DOHH2 (cell line): ENCODE measurements around the gene NFIB.

ENCODE experiments used
- H3F3A ChIP-seq: fragments of 200-600 bp; sonication (generic), shearing (Covaris generic); 2 replicates; pipeline ENCODE4 v1.6.0; 2016; ENCODE audit warnings: antibody characterized with exemption, mild to moderate bottlenecking; ENCODE audit not compliant: control insufficient read depth, insufficient read depth
- H3K27ac ChIP-seq: fragments of 200-600 bp; sonication (generic); 2 replicates; pipeline ENCODE4 v1.5.1; 2014; ENCODE audit warnings: low read depth, mild to moderate bottlenecking, low read length, moderate library complexity
- H3K27me3 ChIP-seq: fragments of 200-600 bp; sonication (generic); 2 replicates; pipeline ENCODE4 v1.6.1; 2014; ENCODE audit warnings: mild to moderate bottlenecking, low read length, mixed read lengths; ENCODE audit not compliant: control insufficient read depth
- H3K36me3 ChIP-seq: fragments of 200-600 bp; sonication (generic); 2 replicates; pipeline ENCODE4 v1.6.1; 2014; ENCODE audit warnings: mild to moderate bottlenecking, low read length, moderate library complexity, mixed read lengths; ENCODE audit not compliant: control insufficient read depth
- H3K4me1 ChIP-seq: fragments of 200-600 bp; sonication (generic); 2 replicates; pipeline ENCODE4 v1.6.1; 2014; ENCODE audit warnings: mild to moderate bottlenecking, low read length, mixed read lengths; ENCODE audit not compliant: control insufficient read depth
- H3K4me2 ChIP-seq: fragments of 200-600 bp; sonication (generic); 2 replicates; pipeline ENCODE4 v1.6.0; 2014; ENCODE audit warnings: mild to moderate bottlenecking, low read length, moderate library complexity
- H3K4me3 ChIP-seq: fragments of 200-600 bp; sonication (generic); 2 replicates; pipeline ENCODE4 v1.5.1; 2014; ENCODE audit warnings: mild to moderate bottlenecking, low read length, mixed read lengths
- H3K79me2 ChIP-seq: fragments of 200-600 bp; sonication (generic); 2 replicates; pipeline ENCODE4 v1.6.1; 2014; ENCODE audit warnings: mild to moderate bottlenecking, low read length, mixed read lengths; ENCODE audit not compliant: control insufficient read depth
- H3K9me2 ChIP-seq: fragments of 200-600 bp; sonication (generic); replicated peaks from 2 replicates; pipeline ENCODE4 v1.6.1; 2014; ENCODE audit warnings: mild to moderate bottlenecking, low read length, mixed read lengths; ENCODE audit not compliant: control insufficient read depth
- H3K9me3 ChIP-seq: fragments of 200-600 bp; sonication (generic); 2 replicates; pipeline ENCODE4 v1.6.1; 2014; ENCODE audit warnings: antibody characterized with exemption, low read length, mixed read lengths; ENCODE audit not compliant: control insufficient read depth, insufficient read depth
- H4K20me1 ChIP-seq: fragments of 200-600 bp; sonication (generic); 2 replicates; pipeline ENCODE4 v1.6.0; 2014; ENCODE audit warnings: low read depth, mild to moderate bottlenecking, antibody characterized with exemption, low read length, moderate library complexity; ENCODE audit not compliant: control insufficient read depth, insufficient read depth
- CTCF ChIP-seq: fragments of 200-600 bp; sonication (generic); IDR thresholded peaks from one replicate; pipeline ENCODE4 v1.5.1; 2014; ENCODE audit warnings: antibody characterized with exemption, mild to moderate bottlenecking, low read depth, low read length; ENCODE audit not compliant: poor library complexity, severe bottlenecking
- EZH2phosphoT487 ChIP-seq: fragments of 200-600 bp; sonication (generic); IDR thresholded peaks from 2 replicates; pipeline ENCODE4 v1.6.1; 2017; ENCODE audit warnings: borderline replicate concordance, mild to moderate bottlenecking, antibody characterized with exemption, low read length, moderate library complexity, mixed read lengths

Gene NFIB

GRCh38 chr9:14286121-14286520 is 27.8 kb downstream of the NFIB start:
- Histone ChIP-seq H3K79me2 (no peaks in the 10 kb centered on the region), H3F3A (no peaks in the 10 kb centered on the region), H3K4me2 (no peak overlapping the region), H3K9me2 (no peaks in the 10 kb centered on the region), H3K9me3 (no peaks in the 10 kb centered on the region), H3K27me3 (no peaks in the 10 kb centered on the region), H3K27ac (no peak overlapping the region), H3K4me1 (no peaks in the 10 kb centered on the region), H3K4me3 (no peak overlapping the region), H3K36me3 (no peaks in the 10 kb centered on the region), H4K20me1 (no peaks in the 10 kb centered on the region)
- TF ChIP-seq EZH2phosphoT487 (no peak), CTCF (no peak)

- Histone ChIP-seq H3K4me3 (no peak overlapping the region), H3K36me3 (no peaks in the 10 kb centered on the region), H3F3A (no peaks in the 10 kb centered on the region), H3K9me2 (no peaks in the 10 kb centered on the region), H3K27ac (no peak overlapping the region), H3K27me3 (no peaks in the 10 kb centered on the region), H3K4me2 (no peak overlapping the region), H3K4me1 (no peaks in the 10 kb centered on the region), H3K79me2 (no peaks in the 10 kb centered on the region), H3K9me3 (no peaks in the 10 kb centered on the region), H4K20me1 (no peaks in the 10 kb centered on the region)
- TF ChIP-seq CTCF (no peak), EZH2phosphoT487 (no peak)
These were observed 30.7 kb downstream of the NFIB start for GRCh38 chr9:14283276-14283675.

- TF ChIP-seq CTCF (no peak), EZH2phosphoT487 (no peak)
- Histone ChIP-seq H4K20me1 (no peaks in the 10 kb centered on the region), H3K4me3 (no peak overlapping the region), H3K27me3 (no peaks in the 10 kb centered on the region), H3K27ac (no peak overlapping the region), H3K4me1 (no peaks in the 10 kb centered on the region), H3K36me3 (no peaks in the 10 kb centered on the region), H3K9me2 (no peaks in the 10 kb centered on the region), H3K4me2 (no peak overlapping the region), H3K9me3 (no peaks in the 10 kb centered on the region), H3F3A (no peaks in the 10 kb centered on the region), H3K79me2 (no peaks in the 10 kb centered on the region)
These were observed 32.1 kb downstream of the NFIB start for GRCh38 chr9:14281876-14282275.
